ENCODE data around the gene CCDC120.

- no peak for TF ChIP-seq CTCF (IDR thresholded peaks at IDR 0.05)
- no peak for TF ChIP-seq POLR2A (IDR thresholded peaks at IDR 0.05)
Measured at GRCh38 chrX:49059201-49059600, 402 bp downstream of the CCDC120 start.
